ENCODE results near the gene RGS21. TPM values are rescaled to one million over a fixed set of nuclear protein-coding genes. Genes with fewer than 3 reads are reported as not detected.

The RGS21 gene
- total and polyA plus RNA-seq, 2 of the 4 experiments (the other 2 are of a cell fraction), result not detected

DNA sequence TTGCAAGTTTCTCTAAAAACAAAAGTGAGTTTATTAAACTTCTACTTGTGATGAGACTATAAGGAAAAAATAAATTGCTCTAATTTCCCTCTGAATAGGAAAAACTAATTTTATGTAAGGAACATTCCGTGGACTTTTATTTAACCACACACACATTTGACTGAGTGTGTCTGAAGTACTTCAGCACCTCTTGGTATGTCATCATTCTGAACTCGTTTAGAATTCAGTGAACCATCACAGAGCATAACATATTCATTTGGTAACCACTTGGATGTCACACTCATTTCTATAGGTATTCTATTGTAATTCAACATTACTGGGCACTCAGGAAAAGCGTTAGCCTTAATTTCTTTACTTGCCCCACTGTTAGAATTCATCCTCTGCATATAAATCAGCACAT is 79.1 kb downstream of the RGS21 start:
- WGBS, 2 experiments (ENCODE audit: extremely low coverage in 2 of 2, insufficient read length in 1 of 2), result no CpG with 5 or more reads among the region's 3 CpGs
- no peaks in the 10 kb centered on the region for H3K4me1 ChIP-seq (ENCODE audit: control insufficient read depth, insufficient read depth, low read length)
- H3K4ac ChIP-seq (ENCODE audit: low read depth, low read length), result no peak overlapping the region
- H2BK120ac ChIP-seq (ENCODE audit: low read depth, low read length), result no peak overlapping the region
- H4K5ac ChIP-seq (ENCODE audit: low read depth, low read length), result no peak overlapping the region
- no peak overlapping the region for H3K4me2 ChIP-seq (ENCODE audit: low read depth, low read length)
- dilution Hi-C loops (cut with HindIII; ENCODE audit: low sequenced_read_pairs, unreplicated experiment) (no loop called here), in situ Hi-C loops (cut with MboI; ENCODE audit: low sequenced_read_pairs) (no loop called here), intact Hi-C loops (cut with micrococcal nuclease) (no loop called here)
- H2AFZ ChIP-seq (replicated peaks; ENCODE audit: low read length, poor library complexity), result no peak overlapping the region
- H3K14ac ChIP-seq (replicated peaks; ENCODE audit: low read depth, low read length), result no peak overlapping the region
- no peak overlapping the region for H2AK5ac ChIP-seq (ENCODE audit: low read depth, low read length)
- no peaks in the 10 kb centered on the region for H3K27me3 ChIP-seq (ENCODE audit: control insufficient read depth, insufficient read depth, low read length)
- no peak overlapping the region for H3K56ac ChIP-seq (ENCODE audit: extremely low read depth, insufficient read depth, low read length)
- ATAC-seq (ENCODE audit: low read depth) (no peak), DNase-seq (no peak)
- H3K36me3 ChIP-seq (ENCODE audit: control insufficient read depth, insufficient read depth, low read length), result no peaks in the 10 kb centered on the region
- H2BK15ac ChIP-seq (ENCODE audit: low read depth, low read length), result no peak overlapping the region
- no peak overlapping the region for H3K18ac ChIP-seq (ENCODE audit: low read depth, low read length)
- H3K9ac ChIP-seq (ENCODE audit: low read depth, low read length), result no peak overlapping the region
- no peak overlapping the region for H3K27ac ChIP-seq (ENCODE audit: insufficient read depth, low read length)
- no peaks in the 10 kb centered on the region for H3K9me1 ChIP-seq (ENCODE audit: insufficient read depth, low read length)
- H3K4me3 ChIP-seq (ENCODE audit: insufficient read depth, low read depth, low read length), result no peak overlapping the region
- H2BK5ac ChIP-seq (ENCODE audit: low read depth, low read length, poor library complexity, severe bottlenecking), result no peak overlapping the region
- no peak for TF ChIP-seq CEBPB (IDR thresholded peaks at IDR 0.05; ENCODE audit: low read depth, low read length)
- TF ChIP-seq CHD1 (IDR thresholded peaks at IDR 0.05; ENCODE audit: low read depth, low read length), result no peak
- TF ChIP-seq, protein P1, sequence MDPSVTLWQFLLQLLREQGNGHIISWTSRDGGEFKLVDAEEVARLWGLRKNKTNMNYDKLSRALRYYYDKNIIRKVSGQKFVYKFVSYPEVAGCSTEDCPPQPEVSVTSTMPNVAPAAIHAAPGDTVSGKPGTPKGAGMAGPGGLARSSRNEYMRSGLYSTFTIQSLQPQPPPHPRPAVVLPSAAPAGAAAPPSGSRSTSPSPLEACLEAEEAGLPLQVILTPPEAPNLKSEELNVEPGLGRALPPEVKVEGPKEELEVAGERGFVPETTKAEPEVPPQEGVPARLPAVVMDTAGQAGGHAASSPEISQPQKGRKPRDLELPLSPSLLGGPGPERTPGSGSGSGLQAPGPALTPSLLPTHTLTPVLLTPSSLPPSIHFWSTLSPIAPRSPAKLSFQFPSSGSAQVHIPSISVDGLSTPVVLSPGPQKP (IDR thresholded peaks at IDR 0.05; ENCODE audit: borderline replicate concordance, low read depth, low read length), result no peak
- TF ChIP-seq MXI1 (IDR thresholded peaks at IDR 0.05; ENCODE audit: borderline replicate concordance, low read depth, low read length), result no peak
- TF ChIP-seq RFX5 (IDR thresholded peaks at IDR 0.05; ENCODE audit: low read depth, low read length), result no peak
- TF ChIP-seq RCOR1 (IDR thresholded peaks at IDR 0.05; ENCODE audit: insufficient replicate concordance, low read length), result no peak
- no peak for TF ChIP-seq SMC3 (IDR thresholded peaks at IDR 0.05; ENCODE audit: low read depth, low read length)
- TF ChIP-seq MAZ (IDR thresholded peaks at IDR 0.05; ENCODE audit: borderline replicate concordance, low read depth, low read length), result no peak
- TF ChIP-seq, protein P2, sequence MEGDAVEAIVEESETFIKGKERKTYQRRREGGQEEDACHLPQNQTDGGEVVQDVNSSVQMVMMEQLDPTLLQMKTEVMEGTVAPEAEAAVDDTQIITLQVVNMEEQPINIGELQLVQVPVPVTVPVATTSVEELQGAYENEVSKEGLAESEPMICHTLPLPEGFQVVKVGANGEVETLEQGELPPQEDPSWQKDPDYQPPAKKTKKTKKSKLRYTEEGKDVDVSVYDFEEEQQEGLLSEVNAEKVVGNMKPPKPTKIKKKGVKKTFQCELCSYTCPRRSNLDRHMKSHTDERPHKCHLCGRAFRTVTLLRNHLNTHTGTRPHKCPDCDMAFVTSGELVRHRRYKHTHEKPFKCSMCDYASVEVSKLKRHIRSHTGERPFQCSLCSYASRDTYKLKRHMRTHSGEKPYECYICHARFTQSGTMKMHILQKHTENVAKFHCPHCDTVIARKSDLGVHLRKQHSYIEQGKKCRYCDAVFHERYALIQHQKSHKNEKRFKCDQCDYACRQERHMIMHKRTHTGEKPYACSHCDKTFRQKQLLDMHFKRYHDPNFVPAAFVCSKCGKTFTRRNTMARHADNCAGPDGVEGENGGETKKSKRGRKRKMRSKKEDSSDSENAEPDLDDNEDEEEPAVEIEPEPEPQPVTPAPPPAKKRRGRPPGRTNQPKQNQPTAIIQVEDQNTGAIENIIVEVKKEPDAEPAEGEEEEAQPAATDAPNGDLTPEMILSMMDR (conservative IDR thresholded peaks at IDR 0.05; ENCODE audit: low read depth, low read length), result no peak
- TF ChIP-seq BHLHE40 (IDR thresholded peaks at IDR 0.05; ENCODE audit: low read depth, low read length), result no peak
- TF ChIP-seq NFE2L2 (IDR thresholded peaks at IDR 0.05; ENCODE audit: low read depth, low read length), result no peak
- TF ChIP-seq, protein P3, sequence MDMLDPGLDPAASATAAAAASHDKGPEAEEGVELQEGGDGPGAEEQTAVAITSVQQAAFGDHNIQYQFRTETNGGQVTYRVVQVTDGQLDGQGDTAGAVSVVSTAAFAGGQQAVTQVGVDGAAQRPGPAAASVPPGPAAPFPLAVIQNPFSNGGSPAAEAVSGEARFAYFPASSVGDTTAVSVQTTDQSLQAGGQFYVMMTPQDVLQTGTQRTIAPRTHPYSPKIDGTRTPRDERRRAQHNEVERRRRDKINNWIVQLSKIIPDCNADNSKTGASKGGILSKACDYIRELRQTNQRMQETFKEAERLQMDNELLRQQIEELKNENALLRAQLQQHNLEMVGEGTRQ (IDR thresholded peaks at IDR 0.05; ENCODE audit: low read depth, low read length), result no peak
- TF ChIP-seq FOS (IDR thresholded peaks at IDR 0.05; ENCODE audit: low read depth, low read length), result no peak
- no peak for TF ChIP-seq POLR2A (IDR thresholded peaks at IDR 0.05; ENCODE audit: low read depth, low read length)
- TF ChIP-seq MAFK (IDR thresholded peaks at IDR 0.05; ENCODE audit: low read depth, low read length), result no peak
- TF ChIP-seq RAD21 (IDR thresholded peaks at IDR 0.05; ENCODE audit: low read length), result no peak
- CTCF ChIA-PET, result no interaction called here
- no peak overlapping the region for H2BK20ac ChIP-seq (ENCODE audit: low read depth, low read length)
- no peaks in the 10 kb centered on the region for H4K20me1 ChIP-seq (ENCODE audit: insufficient read depth, low read length)
- H3K79me1 ChIP-seq (ENCODE audit: low read depth in 1 of 2, low read length in 2 of 2), result no peaks in the 10 kb centered on the region
- POLR2A ChIA-PET (ENCODE audit: unreplicated experiment), result no interaction called here
- H3K23ac ChIP-seq (ENCODE audit: low read depth, low read length), result no peak overlapping the region
- no peak overlapping the region for H2AK9ac ChIP-seq (replicated peaks; ENCODE audit: low read depth, low read length, poor library complexity)
- no peak overlapping the region for H4K8ac ChIP-seq (ENCODE audit: low read depth in 2 of 2, low read length in 2 of 2)
- no peak overlapping the region for H4K91ac ChIP-seq (ENCODE audit: insufficient read depth, low read depth, low read length)
- H3K9me3 ChIP-seq (ENCODE audit: control insufficient read depth, insufficient read depth, low read length), result no peaks in the 10 kb centered on the region
- BruUV-seq (replicated peaks), result no TSS peak

Data from IMR-90 (cell line).